Immature natural killer cell (primary cell): ENCODE measurements around the gene UBIAD1. TPM values are rescaled to one million over a fixed set of nuclear protein-coding genes. Genes with fewer than 3 reads are reported as not detected.
A peak's percentile ranks its signal among the peaks of the same experiment; 100 is the strongest.

ENCODE experiments used
- DNase-seq, 3 donors: peaks; one replicate each; pipeline ENCODE4 v3.0.0; 2022; ENCODE audit warnings: mixed read lengths in 1 of 3
- H3K27ac Mint-ChIP-seq, 6 donors: one replicate each; pipeline ENCODE4 v1.8.0; 2020; ENCODE audit warnings: mixed read lengths in 6 of 6, mild to moderate bottlenecking in 5 of 6, inconsistent platforms in 4 of 6, moderate library complexity in 3 of 6
- H3K27me3 Mint-ChIP-seq, 3 donors: one replicate each; pipeline ENCODE4 v1.8.0; 2020 to 2021; ENCODE audit warnings: low read depth in 3 of 3, mild to moderate bottlenecking in 3 of 3, mixed read lengths in 3 of 3, moderate library complexity in 3 of 3, inconsistent platforms in 1 of 3
- H3K36me3 Mint-ChIP-seq, 3 donors: one replicate each; pipeline ENCODE4 v1.8.0; 2020; ENCODE audit warnings: mixed read lengths in 3 of 3, inconsistent platforms in 2 of 3, mild to moderate bottlenecking in 2 of 3
- H3K4me1 Mint-ChIP-seq, 2 donors: one replicate each; pipeline ENCODE4 v1.8.0; 2020; ENCODE audit warnings: inconsistent platforms in 2 of 2, mild to moderate bottlenecking in 2 of 2, mixed read lengths in 2 of 2, moderate library complexity in 1 of 2
- H3K4me3 Mint-ChIP-seq, 5 donors: one replicate each; pipeline ENCODE4 v1.8.0; 2020; ENCODE audit warnings: mild to moderate bottlenecking in 5 of 5, mixed read lengths in 5 of 5, inconsistent platforms in 3 of 5, moderate library complexity in 3 of 5
- H3K9me3 Mint-ChIP-seq, 6 donors: one replicate each; pipeline ENCODE4 v1.8.0; 2020; ENCODE audit warnings: mild to moderate bottlenecking in 6 of 6, mixed read lengths in 6 of 6, inconsistent platforms in 4 of 6, moderate library complexity in 3 of 6
- polyA plus RNA-seq, 3 donors: library from polyadenylated mRNA; unstranded; fragments of 300-500 nt; fragmentation: Illumina TruSeq; gene quantifications; one replicate each; pipeline ENCODE4 v1.2.3, GENCODE V29; 2021

The UBIAD1 gene
- polyA plus RNA-seq, 3 donors from 2014 or later, result 17.9 to 29.6 (median 28.5) TPM

- Mint-ChIP-seq H3K27ac (no peak overlapping the region), H3K9me3 (no peaks in the 10 kb centered on the region), H3K36me3 (no peaks in the 10 kb centered on the region), H3K4me1 (peaks cover 11 to 14% of the 10 kb centered on the region in 2 donors), H3K4me3 (no peak overlapping the region), H3K27me3 (peaks cover 0 to 2% (median 2%) of the 10 kb centered on the region in 3 donors)
- DNase-seq, result no peak
These were observed 34.9 kb downstream of the UBIAD1 start for GRCh38 chr1:11307852-11308251.

- peaks cover 0 to 2% (median 2%) of the 10 kb centered on the region in 3 donors for H3K27me3 Mint-ChIP-seq
- H3K27ac Mint-ChIP-seq, result no peak overlapping the region
These were observed 35.8 kb downstream of the UBIAD1 start for GRCh38 chr1:11308699-11309224.

GRCh38 chr1:11309385-11309784 is 36.4 kb downstream of the UBIAD1 start:
- Mint-ChIP-seq H3K27me3 (peaks cover 0 to 2% (median 2%) of the 10 kb centered on the region in 3 donors), H3K4me1 (peaks cover 11 to 16% of the 10 kb centered on the region in 2 donors), H3K36me3 (no peaks in the 10 kb centered on the region), H3K9me3 (no peaks in the 10 kb centered on the region), H3K27ac (no peak overlapping the region), H3K4me3 (no peak overlapping the region)
- DNase-seq, result no peak

More at GRCh38 chr1:11308699-11309224, 35.8 kb downstream of the UBIAD1 start:
- Mint-ChIP-seq H3K4me1 (peaks cover 11 to 16% of the 10 kb centered on the region in 2 donors), H3K36me3 (no peaks in the 10 kb centered on the region), H3K9me3 (no peaks in the 10 kb centered on the region), H3K4me3 (no peak overlapping the region)
- no peak for DNase-seq

GRCh38 chr1:11311816-11312755 is 39.1 kb downstream of the UBIAD1 start:
- H3K36me3 Mint-ChIP-seq, result no peaks in the 10 kb centered on the region
- peaks cover 0 to 2% (median 2%) of the 10 kb centered on the region in 3 donors for H3K27me3 Mint-ChIP-seq
- peak overlapping the region in 1 of 6 donors; percentile 18 for H3K27ac Mint-ChIP-seq
- no peak for DNase-seq
- no peaks in the 10 kb centered on the region for H3K9me3 Mint-ChIP-seq
- H3K4me1 Mint-ChIP-seq, result peaks cover 11 to 16% of the 10 kb centered on the region in 2 donors
- peak overlapping the region in 4 of 5 donors; percentile 1 to 65 (median 42) for H3K4me3 Mint-ChIP-seq

- H3K4me3 Mint-ChIP-seq, result no peak overlapping the region
These were observed 42.0 kb downstream of the UBIAD1 start for GRCh38 chr1:11314959-11315358.

GRCh38 chr1:11316701-11317100 is 43.7 kb downstream of the UBIAD1 start:
- H3K9me3 Mint-ChIP-seq, result no peaks in the 10 kb centered on the region
- H3K27me3 Mint-ChIP-seq, result peaks cover 0 to 5% (median 4%) of the 10 kb centered on the region in 3 donors
- H3K27ac Mint-ChIP-seq, result no peak overlapping the region
- H3K36me3 Mint-ChIP-seq, result no peaks in the 10 kb centered on the region
- H3K4me1 Mint-ChIP-seq, result peaks cover 17 to 26% of the 10 kb centered on the region in 2 donors
- DNase-seq, result no peak
- H3K4me3 Mint-ChIP-seq, result no peak overlapping the region

More at GRCh38 chr1:11314959-11315358, 42.0 kb downstream of the UBIAD1 start:
- H3K9me3 Mint-ChIP-seq, result no peaks in the 10 kb centered on the region
- H3K27me3 Mint-ChIP-seq, result peaks cover 0 to 1% (median under 1%) of the 10 kb centered on the region in 3 donors
- H3K4me1 Mint-ChIP-seq, result peaks cover 13 to 18% of the 10 kb centered on the region in 2 donors
- H3K27ac Mint-ChIP-seq, result no peak overlapping the region
- H3K36me3 Mint-ChIP-seq, result no peaks in the 10 kb centered on the region
- DNase-seq, result no peak

GRCh38 chr1:11318982-11319381 is 46.0 kb downstream of the UBIAD1 start:
- no peak overlapping the region for H3K27ac Mint-ChIP-seq
- no peaks in the 10 kb centered on the region for H3K36me3 Mint-ChIP-seq
- no peak for DNase-seq
- peaks cover 19 to 25% of the 10 kb centered on the region in 2 donors for H3K4me1 Mint-ChIP-seq
- peaks cover 0 to 7% (median 4%) of the 10 kb centered on the region in 3 donors for H3K27me3 Mint-ChIP-seq
- H3K4me3 Mint-ChIP-seq, result no peak overlapping the region
- peaks cover 0 to 5% (median 0%) of the 10 kb centered on the region in 6 donors for H3K9me3 Mint-ChIP-seq

DNA sequence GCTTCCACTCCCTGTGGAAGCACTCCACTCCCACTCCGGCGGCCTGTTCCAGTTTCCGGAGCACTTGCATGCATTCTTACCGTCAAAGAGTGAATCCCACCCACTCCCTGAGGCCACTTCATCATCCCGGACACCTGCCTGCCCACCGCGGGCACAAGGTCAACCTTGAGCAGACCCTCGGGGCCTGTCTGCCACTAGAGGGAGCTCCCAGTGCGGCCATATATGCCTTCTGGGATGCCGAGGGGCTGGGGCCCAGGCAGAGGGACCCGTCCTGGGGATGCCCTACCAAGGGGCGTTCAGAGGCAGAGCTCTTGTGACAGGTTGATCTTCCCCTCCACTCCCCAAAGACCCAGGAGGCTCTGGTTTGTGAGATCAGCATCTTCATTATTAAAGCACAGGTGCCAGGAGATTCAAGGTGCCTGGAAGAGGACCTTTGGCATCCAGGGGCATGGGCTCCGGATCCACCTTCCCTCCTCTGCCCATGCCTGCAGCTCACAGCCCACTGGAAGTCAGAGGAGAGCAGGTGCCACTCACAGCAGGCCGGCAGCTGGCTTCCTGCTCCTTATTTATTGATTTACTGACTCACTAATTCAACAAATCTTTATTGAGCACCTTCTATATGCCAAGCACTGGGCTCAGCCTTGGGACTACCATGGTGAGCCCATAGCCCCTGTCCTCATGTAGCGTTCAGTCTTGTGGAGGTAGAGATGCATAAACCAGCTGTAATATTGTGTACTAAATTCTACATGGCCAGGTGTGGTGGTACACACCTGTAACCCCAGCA is 47.3 kb downstream of the UBIAD1 start:
- H3K9me3 Mint-ChIP-seq, result peaks cover 0 to 5% (median 0%) of the 10 kb centered on the region in 6 donors
- peaks cover 0 to 7% (median 4%) of the 10 kb centered on the region in 3 donors for H3K27me3 Mint-ChIP-seq
- peak; percentile 43 to 52 (median 45) for DNase-seq
- H3K36me3 Mint-ChIP-seq, result no peaks in the 10 kb centered on the region
- peak overlapping the region in 4 of 5 donors; percentile 24 to 61 (median 36) for H3K4me3 Mint-ChIP-seq
- H3K27ac Mint-ChIP-seq, result peak overlapping the region in 4 of 6 donors; percentile 28 to 66 (median 45)
- H3K4me1 Mint-ChIP-seq, result peaks cover 19 to 25% of the 10 kb centered on the region in 2 donors

DNA sequence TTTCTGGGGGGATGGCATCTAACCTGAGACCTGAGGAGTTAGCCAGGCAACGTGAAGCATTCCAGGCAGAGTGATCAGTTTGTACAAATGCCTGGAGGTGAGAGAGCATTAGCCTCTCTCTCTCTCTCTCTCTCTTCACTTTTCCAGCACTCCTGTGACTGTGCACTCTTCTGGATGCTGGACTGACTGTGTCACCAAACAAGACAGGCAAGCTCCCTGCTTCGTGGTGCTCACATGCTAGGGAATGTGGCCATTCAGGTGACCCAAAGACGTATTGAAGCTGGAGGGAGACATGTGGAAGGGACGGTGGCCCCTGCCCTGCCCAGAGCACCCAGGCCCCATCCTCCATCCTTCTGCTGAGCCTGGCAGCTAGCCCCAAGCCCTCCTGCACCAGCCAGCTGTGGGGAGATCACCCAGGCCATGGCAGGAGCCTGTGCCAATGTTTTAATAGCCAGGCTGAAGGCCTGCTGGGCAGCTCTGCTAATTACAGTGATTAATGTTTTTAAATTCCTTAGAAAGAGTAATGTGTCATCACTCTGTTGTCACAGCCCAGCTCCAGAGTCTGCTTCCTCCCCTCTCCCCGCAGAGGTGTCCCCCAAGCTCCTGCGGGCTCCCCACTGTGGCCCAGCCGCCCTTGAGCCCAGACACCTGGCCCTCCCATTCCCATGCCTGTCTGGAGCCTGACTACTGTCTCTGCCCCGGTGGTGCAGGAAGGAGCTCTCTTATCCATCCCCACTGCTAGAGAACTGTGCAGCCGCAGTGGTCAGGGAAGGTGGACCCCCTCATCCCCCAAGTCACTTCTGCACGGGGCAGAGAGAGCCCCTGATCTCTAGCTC is 48.9 kb downstream of the UBIAD1 start:
- no peak for DNase-seq
- Mint-ChIP-seq H3K9me3 (peaks cover 0 to 5% (median 0%) of the 10 kb centered on the region in 6 donors), H3K4me1 (peaks cover 19 to 25% of the 10 kb centered on the region in 2 donors), H3K36me3 (no peaks in the 10 kb centered on the region), H3K27me3 (peaks cover 0 to 7% (median 4%) of the 10 kb centered on the region in 3 donors), H3K4me3 (peak overlapping the region; percentile 52 to 81 (median 64)), H3K27ac (peak overlapping the region; percentile 48 to 88 (median 81))

DNA sequence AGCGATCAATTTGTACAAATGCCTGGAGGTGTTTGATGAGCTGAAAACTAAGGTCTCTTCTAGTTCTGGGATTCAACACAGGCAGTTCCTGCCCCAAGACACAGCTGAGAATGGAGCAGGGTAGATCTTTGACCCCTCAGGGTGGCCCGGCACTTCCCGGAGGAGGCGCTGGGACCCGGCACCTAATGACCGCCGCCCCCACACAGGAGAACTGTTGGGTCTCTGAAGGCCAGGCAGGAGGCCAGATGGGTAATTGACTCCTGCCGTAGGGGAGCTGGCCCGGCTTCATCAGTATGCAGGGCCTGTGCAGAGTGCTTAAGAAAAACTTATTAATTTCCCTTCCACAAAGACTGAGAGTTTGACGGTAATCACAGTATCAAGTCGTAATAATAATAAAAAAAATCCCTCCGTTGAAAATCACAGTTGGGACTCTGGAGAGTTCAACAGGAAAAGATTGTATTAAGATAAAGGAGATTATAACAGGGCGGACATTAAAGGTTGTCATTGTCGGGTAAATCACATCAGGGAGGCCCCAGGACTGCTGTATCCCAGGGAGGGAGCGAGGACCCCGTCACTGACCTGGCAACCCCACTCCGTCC is 51.7 kb downstream of the UBIAD1 start:
- H3K36me3 Mint-ChIP-seq, result no peaks in the 10 kb centered on the region
- H3K27ac Mint-ChIP-seq, result peak overlapping the region in 2 of 6 donors; percentile 10 to 20
- DNase-seq, result no peak
- peaks cover 0 to 5% (median 0%) of the 10 kb centered on the region in 6 donors for H3K9me3 Mint-ChIP-seq
- peaks cover 3 to 7% (median 4%) of the 10 kb centered on the region in 3 donors for H3K27me3 Mint-ChIP-seq
- H3K4me1 Mint-ChIP-seq, result peaks cover 19 to 25% of the 10 kb centered on the region in 2 donors
- H3K4me3 Mint-ChIP-seq, result no peak overlapping the region

- Mint-ChIP-seq H3K36me3 (peaks cover 0 to under 1% (median 0%) of the 10 kb centered on the region in 3 donors), H3K27me3 (peaks cover 0 to 3% (median 2%) of the 10 kb centered on the region in 3 donors)
These were observed 53.1 kb downstream of the UBIAD1 start for GRCh38 chr1:11326070-11326469.

DNA sequence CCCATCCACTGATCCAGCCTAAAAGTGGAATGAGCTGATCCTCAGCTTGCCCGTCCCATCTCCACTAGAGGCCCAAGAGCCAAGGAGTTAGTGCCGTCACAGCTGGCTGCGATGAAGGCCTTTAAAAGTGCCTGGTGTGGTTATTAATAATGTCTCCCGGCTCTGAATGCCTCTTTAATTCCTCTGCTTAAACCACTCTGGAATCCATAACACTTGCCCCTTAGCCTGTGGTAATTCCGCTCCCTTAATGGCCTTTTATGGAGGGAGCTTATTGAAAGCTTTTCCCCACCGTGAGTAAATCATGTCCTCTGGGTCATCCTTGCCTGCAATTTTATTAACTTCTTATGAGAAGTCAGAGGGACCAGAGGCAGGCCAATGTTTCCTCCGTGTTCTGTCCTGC is 55.4 kb downstream of the UBIAD1 start:
- DNase-seq, result no peak
- Mint-ChIP-seq H3K4me3 (no peak overlapping the region), H3K36me3 (peaks cover 0 to 7% (median 0%) of the 10 kb centered on the region in 3 donors), H3K9me3 (peaks cover 0 to 1% (median 0%) of the 10 kb centered on the region in 6 donors), H3K27ac (no peak overlapping the region), H3K4me1 (peaks cover 7 to 8% of the 10 kb centered on the region in 2 donors), H3K27me3 (peaks cover 0 to 6% (median 2%) of the 10 kb centered on the region in 3 donors)

More at GRCh38 chr1:11326070-11326469, 53.1 kb downstream of the UBIAD1 start:
- Mint-ChIP-seq H3K27ac (peak overlapping the region in 2 of 6 donors; percentile 9 to 31), H3K4me1 (peaks cover 11 to 17% of the 10 kb centered on the region in 2 donors), H3K4me3 (no peak overlapping the region), H3K9me3 (peaks cover 0 to 5% (median 0%) of the 10 kb centered on the region in 6 donors)
- DNase-seq, result no peak
